HL-60 (cell line): ENCODE measurements around the gene KCNK17.

Experiments used
- CTCF ChIP-seq: IDR thresholded peaks from one replicate; pipeline ENCODE4 v1.5.1; 2011; ENCODE audit warnings: low read length, control low read depth, inconsistent platforms; ENCODE audit not compliant: insufficient read depth
- GABPA ChIP-seq: IDR thresholded peaks from 2 replicates; pipeline ENCODE4 v1.6.1; 2012; ENCODE audit warnings: low read depth
- POLR2AphosphoS5 ChIP-seq: IDR thresholded peaks from 2 replicates; pipeline ENCODE4 v1.6.1; 2012; ENCODE audit warnings: low read depth
- REST ChIP-seq: IDR thresholded peaks from 2 replicates; pipeline ENCODE4 v1.6.1; 2012; ENCODE audit warnings: low read depth; ENCODE audit not compliant: insufficient replicate concordance
- SPI1 ChIP-seq: IDR thresholded peaks from 2 replicates; pipeline ENCODE4 v1.6.1; 2012; ENCODE audit warnings: low read depth, mild to moderate bottlenecking, borderline replicate concordance

GRCh38 chr6:39256294-39256940 lies 57.8 kb downstream of the KCNK17 start:
- no peak for TF ChIP-seq CTCF
- TF ChIP-seq POLR2AphosphoS5, result no peak
- TF ChIP-seq REST, result no peak
- no peak for TF ChIP-seq GABPA
- no peak for TF ChIP-seq SPI1
